Neuron (in vitro differentiated cells): Measurements from ENCODE around the gene UFD1.

Experiments used
- H2AFZ ChIP-seq: one replicate; pipeline ENCODE4 v1.6.1; 2013; ENCODE audit warnings: low read depth, mild to moderate bottlenecking, inconsistent platforms, low read length, moderate library complexity
- H3K27me3 ChIP-seq: one replicate; pipeline ENCODE4 v1.6.1; 2013; ENCODE audit warnings: low read length; ENCODE audit not compliant: insufficient read depth
- H3K36me3 ChIP-seq: one replicate; pipeline ENCODE4 v1.6.1; 2013; ENCODE audit warnings: low read length; ENCODE audit not compliant: insufficient read depth
- H3K4me1 ChIP-seq: one replicate; pipeline ENCODE4 v1.6.1; 2013; ENCODE audit warnings: low read length; ENCODE audit not compliant: insufficient read depth
- H3K4me3 ChIP-seq: 2 replicates; pipeline ENCODE4 v1.5.1; 2013; ENCODE audit warnings: mild to moderate bottlenecking, low read length, moderate library complexity
- H3K9me3 ChIP-seq: one replicate; pipeline ENCODE4 v1.6.1; 2013; ENCODE audit warnings: low read length

UFD1 gene

GRCh38 chr22:19402642-19403191 is 76.3 kb downstream of the UFD1 start:
- Histone ChIP-seq H2AFZ (no peak overlapping the region), H3K9me3 (no peaks in the 10 kb centered on the region), H3K27me3 (no peaks in the 10 kb centered on the region), H3K4me3 (no peak overlapping the region), H3K4me1 (no peaks in the 10 kb centered on the region), H3K36me3 (peaks cover 74% of the 10 kb centered on the region)

GRCh38 chr22:19401483-19401882 is 77.5 kb downstream of the UFD1 start:
- no peak overlapping the region for H3K4me3 ChIP-seq
- H3K36me3 ChIP-seq = peaks cover 74% of the 10 kb centered on the region
- no peak overlapping the region for H2AFZ ChIP-seq
- no peaks in the 10 kb centered on the region for H3K27me3 ChIP-seq
- no peaks in the 10 kb centered on the region for H3K9me3 ChIP-seq
- H3K4me1 ChIP-seq = no peaks in the 10 kb centered on the region

- Histone ChIP-seq H2AFZ (no peak overlapping the region), H3K27me3 (no peaks in the 10 kb centered on the region), H3K9me3 (no peaks in the 10 kb centered on the region), H3K4me3 (no peak overlapping the region), H3K36me3 (peaks cover 70% of the 10 kb centered on the region), H3K4me1 (no peaks in the 10 kb centered on the region)
Observed at GRCh38 chr22:19400881-19401280, 78.1 kb downstream of the UFD1 start.
